Lung (tissue), 12 donors: ENCODE data around the gene ADGRF1. TPM values are rescaled to one million over a fixed set of nuclear protein-coding genes. Genes with fewer than 3 reads are reported as not detected.

ENCODE experiments used
- ATAC-seq: fragments of 200-7000 bp; cut with Tn5 transposase; one replicate; pipeline ENCODE4 v1.9.1; 2020; ENCODE audit warnings: moderate number of reproducible peaks; ENCODE audit not compliant: insufficient read depth, low FRiP score
- DNase-seq, 3 donors: peaks; one replicate each; pipeline ENCODE4 v3.0.0-alpha.2; 2013 to 2017
- H3K27ac ChIP-seq, 2 donors: one replicate each; pipeline ENCODE4 v1.5.1; 2013; ENCODE audit warnings: mild to moderate bottlenecking in 2 of 2, moderate library complexity in 2 of 2, control low read depth in 1 of 2, inconsistent platforms in 1 of 2, low read depth in 1 of 2, low read length in 1 of 2
- H3K27me3 ChIP-seq, 3 donors: one replicate each; pipeline ENCODE4 v1.5.1; 2013; ENCODE audit warnings: low read length in 2 of 3; ENCODE audit not compliant: control insufficient read depth in 3 of 3, insufficient read depth in 3 of 3
- H3K36me3 ChIP-seq, 4 donors: one replicate each; pipeline ENCODE4 v1.5.1; 2013; ENCODE audit warnings: low read length in 4 of 4, mild to moderate bottlenecking in 1 of 4, moderate library complexity in 1 of 4; ENCODE audit not compliant: control insufficient read depth in 4 of 4, insufficient read depth in 4 of 4
- H3K4me1 ChIP-seq, 5 donors: one replicate each; pipeline ENCODE4 v1.5.1; 2013; ENCODE audit warnings: low read length in 5 of 5, mild to moderate bottlenecking in 2 of 5, moderate library complexity in 1 of 5; ENCODE audit not compliant: control insufficient read depth in 5 of 5, insufficient read depth in 5 of 5
- H3K4me3 ChIP-seq: one replicate; pipeline ENCODE4 v1.5.1; 2013; ENCODE audit warnings: mild to moderate bottlenecking, control low read depth, moderate library complexity
- H3K9ac ChIP-seq, 2 donors: one replicate each; pipeline ENCODE4 v1.5.1; 2013; ENCODE audit warnings: low read length in 2 of 2, control low read depth in 1 of 2; ENCODE audit not compliant: insufficient read depth in 1 of 2
- H3K9me3 ChIP-seq, 4 donors: one replicate each; pipeline ENCODE4 v1.5.1; 2013; ENCODE audit warnings: low read length in 3 of 4, mild to moderate bottlenecking in 1 of 4, moderate library complexity in 1 of 4; ENCODE audit not compliant: control insufficient read depth in 4 of 4, insufficient read depth in 3 of 4
- WGBS, 2 donors: extraction: QIAGEN DNeasy Blood & Tissue Kit; methylation state at CpG; one replicate each; pipeline ENCODE4 v1.1.7; 2013; 5-methylcytosine and 5-hydroxymethylcytosine counted together
- polyA plus RNA-seq, 2 donors: library from polyadenylated mRNA; stranded (reverse); fragments of 200-250 nt; gene quantifications; one replicate each; pipeline ENCODE4 v1.2.1, GENCODE V29; 2013
- total RNA-seq, 2 donors: library from RNA; depleted of rRNA in 1 of 2; stranded (reverse); fragments of >200 nt in 1 of 2; gene quantifications; one replicate each; pipeline ENCODE4 v1.2.1, GENCODE V29; 2014 to 2021
- TF ChIP-seq, protein P1 (sequence below): IDR thresholded peaks from 2 replicates; pipeline ENCODE4 v1.5.1; 2012; ENCODE audit warnings: mild to moderate bottlenecking; ENCODE audit errors: control extremely low read depth, extremely low read depth
- donor health status: control.
- donor health status: control.
- donor health status: Bipolar disorder and iron deficiency.
- donor health status: healthy.
- donor health status: DM: yes; HTN: yes; CAD: no.

Gene ADGRF1
- total and polyA plus RNA-seq, 4 donors: 4.0 to 23.3 (median 12.6) TPM

DNA sequence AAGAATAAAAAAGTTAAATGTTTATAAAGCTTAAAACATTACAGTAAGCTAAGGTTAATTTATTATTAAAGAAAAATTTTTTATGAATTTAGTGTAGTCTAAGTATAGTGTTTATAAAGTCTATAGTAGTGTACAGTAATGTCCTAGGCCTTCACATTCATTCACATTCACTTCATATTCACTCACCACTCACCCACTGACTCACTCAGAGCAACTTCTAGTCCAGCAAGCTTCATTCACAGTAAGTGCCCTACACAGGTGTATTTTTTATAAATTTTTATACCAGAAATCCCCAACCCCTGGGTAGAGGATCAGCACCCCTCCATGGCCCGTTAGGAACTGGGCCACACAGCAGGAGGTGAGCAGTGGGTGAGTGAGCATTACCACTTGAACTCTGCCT is 24.3 kb upstream of the ADGRF1 start:
- no peak for DNase-seq
- TF ChIP-seq, protein P1, sequence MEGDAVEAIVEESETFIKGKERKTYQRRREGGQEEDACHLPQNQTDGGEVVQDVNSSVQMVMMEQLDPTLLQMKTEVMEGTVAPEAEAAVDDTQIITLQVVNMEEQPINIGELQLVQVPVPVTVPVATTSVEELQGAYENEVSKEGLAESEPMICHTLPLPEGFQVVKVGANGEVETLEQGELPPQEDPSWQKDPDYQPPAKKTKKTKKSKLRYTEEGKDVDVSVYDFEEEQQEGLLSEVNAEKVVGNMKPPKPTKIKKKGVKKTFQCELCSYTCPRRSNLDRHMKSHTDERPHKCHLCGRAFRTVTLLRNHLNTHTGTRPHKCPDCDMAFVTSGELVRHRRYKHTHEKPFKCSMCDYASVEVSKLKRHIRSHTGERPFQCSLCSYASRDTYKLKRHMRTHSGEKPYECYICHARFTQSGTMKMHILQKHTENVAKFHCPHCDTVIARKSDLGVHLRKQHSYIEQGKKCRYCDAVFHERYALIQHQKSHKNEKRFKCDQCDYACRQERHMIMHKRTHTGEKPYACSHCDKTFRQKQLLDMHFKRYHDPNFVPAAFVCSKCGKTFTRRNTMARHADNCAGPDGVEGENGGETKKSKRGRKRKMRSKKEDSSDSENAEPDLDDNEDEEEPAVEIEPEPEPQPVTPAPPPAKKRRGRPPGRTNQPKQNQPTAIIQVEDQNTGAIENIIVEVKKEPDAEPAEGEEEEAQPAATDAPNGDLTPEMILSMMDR: no peak
- Histone ChIP-seq H3K36me3 (no peaks in the 10 kb centered on the region), H3K27ac (no peak overlapping the region), H3K4me3 (no peak overlapping the region), H3K4me1 (peaks cover 0 to 5% (median 0%) of the 10 kb centered on the region in 5 donors), H3K9me3 (peaks cover 0 to 2% (median 1%) of the 10 kb centered on the region in 4 donors), H3K27me3 (no peaks in the 10 kb centered on the region), H3K9ac (no peak overlapping the region)
- 94% methylated on average over 1 of the region's 1 CpG for WGBS, 2 donors
- no peak for ATAC-seq

GRCh38 chr6:47064274-47064673 is 22.1 kb upstream of the ADGRF1 start:
- no peak overlapping the region for H3K27ac ChIP-seq
- TF ChIP-seq, protein P1: no peak
- H3K36me3 ChIP-seq: no peaks in the 10 kb centered on the region
- H3K27me3 ChIP-seq: no peaks in the 10 kb centered on the region
- ATAC-seq (no peak), DNase-seq (no peak)
- WGBS, 2 donors: 94 to 97% methylated on average over 2 of the region's 2 CpGs
- no peak overlapping the region for H3K4me3 ChIP-seq
- H3K4me1 ChIP-seq: peaks cover 0 to 8% (median 0%) of the 10 kb centered on the region in 5 donors
- H3K9me3 ChIP-seq: peaks cover 0 to 2% (median 1%) of the 10 kb centered on the region in 4 donors
- H3K9ac ChIP-seq: no peak overlapping the region

- ATAC-seq: no peak
- peak overlapping the region in 1 of 2 donors; percentile 64 for H3K27ac ChIP-seq
These were observed 20.2 kb upstream of the ADGRF1 start for GRCh38 chr6:47062346-47062745.

More at GRCh38 chr6:47062346-47062745, 20.2 kb upstream of the ADGRF1 start:
- no peaks in the 10 kb centered on the region for H3K27me3 ChIP-seq
- peaks cover 0 to 2% (median 1%) of the 10 kb centered on the region in 4 donors for H3K9me3 ChIP-seq
- H3K9ac ChIP-seq: no peak overlapping the region
- TF ChIP-seq, protein P1: no peak
- WGBS, 2 donors: 78 to 79% methylated on average over 5 of the region's 5 CpGs
- H3K36me3 ChIP-seq: no peaks in the 10 kb centered on the region
- no peak for DNase-seq
- H3K4me3 ChIP-seq: no peak overlapping the region
- H3K4me1 ChIP-seq: peaks cover 0 to 10% (median 0%) of the 10 kb centered on the region in 5 donors
